NCI-H2227 treated with DMSO at 0.1 percent for 48 hours (cell line): ENCODE measurements around the gene GARRE1.

Experiments used
- DNase-seq: peaks from one replicate; lab custom pipeline; 2025; lab: John Stamatoyannopoulos, UW

The GARRE1 gene

GRCh38 chr19:34298891-34299520 lies 44.7 kb downstream of the GARRE1 start:
- DNase-seq, result no peak

- DNase-seq, result no peak
Observed at GRCh38 chr19:34299576-34299975, 45.2 kb downstream of the GARRE1 start.

- DNase-seq, result no peak
Observed at GRCh38 chr19:34300380-34300779, 46.0 kb downstream of the GARRE1 start.

- no peak for DNase-seq
Observed at GRCh38 chr19:34300962-34301361, 46.6 kb downstream of the GARRE1 start.
